DMS79 treated with DMSO at 0.1 percent for 48 hours (cell line): ENCODE results near the gene SNRNP70.

Experiments
- DNase-seq: peaks from one replicate; lab custom pipeline; 2025; lab: John Stamatoyannopoulos, UW

SNRNP70 gene

GRCh38 chr19:49064768-49065611, 20.3 kb upstream of the SNRNP70 start, which contains the start of gene NTF4:
Gene NTF4, minus strand, starts transcription at chr19:49064818. Its CDS starts 2,821 bp downstream, at chr19:49061997.
- DNase-seq, result no peak

GRCh38 chr19:49065905-49066512, 19.2 kb upstream of the SNRNP70 start:
- no peak for DNase-seq

- DNase-seq, result no peak
Observed at GRCh38 chr19:49067554-49067953, 17.7 kb upstream of the SNRNP70 start.

- DNase-seq, result no peak
Observed at GRCh38 chr19:49069026-49069425, 16.2 kb upstream of the SNRNP70 start.

- no peak for DNase-seq
Observed at GRCh38 chr19:49070416-49070815, 14.8 kb upstream of the SNRNP70 start.

GRCh38 chr19:49071860-49072547, 13.2 kb upstream of the SNRNP70 start:
- peak; percentile 9 for DNase-seq

GRCh38 chr19:49073514-49074378, 11.5 kb upstream of the SNRNP70 start:
- no peak for DNase-seq

GRCh38 chr19:49074869-49075268, 10.4 kb upstream of the SNRNP70 start:
- DNase-seq, result peak; percentile 50

GRCh38 chr19:49080392-49080791, 4.9 kb upstream of the SNRNP70 start:
- DNase-seq, result no peak

- no peak for DNase-seq
Observed at GRCh38 chr19:49081273-49081672, 4.0 kb upstream of the SNRNP70 start.

GRCh38 chr19:49084206-49085019, 838 bp upstream of the SNRNP70 start:
- DNase-seq, result no peak

GRCh38 chr19:49085868-49086232, 599 bp downstream of the SNRNP70 start:
- no peak for DNase-seq

GRCh38 chr19:49086296-49086695, 1.0 kb downstream of the SNRNP70 start:
- no peak for DNase-seq

- no peak for DNase-seq
Observed at GRCh38 chr19:49091391-49092038, 6.3 kb downstream of the SNRNP70 start.

GRCh38 chr19:49092686-49093085, 7.4 kb downstream of the SNRNP70 start:
- DNase-seq, result no peak

- DNase-seq, result no peak
Observed at GRCh38 chr19:49094505-49095482, 9.5 kb downstream of the SNRNP70 start.

GRCh38 chr19:49097453-49098288, 12.4 kb downstream of the SNRNP70 start:
- DNase-seq, result peak; percentile 30

- no peak for DNase-seq
Observed at GRCh38 chr19:49098795-49099194, 13.5 kb downstream of the SNRNP70 start.
